NCI-H2171 treated with DMSO at 0.1 percent for 48 hours (cell line): ENCODE measurements around the gene ADAMTS12.

Experiments
- DNase-seq: peaks from one replicate; lab custom pipeline; 2025; lab: John Stamatoyannopoulos, UW

The ADAMTS12 gene

GRCh38 chr5:33649549-33650482, 242.0 kb downstream of the ADAMTS12 start:
- DNase-seq, result no peak

GRCh38 chr5:33641744-33642505, 249.9 kb downstream of the ADAMTS12 start:
- DNase-seq, result no peak

GRCh38 chr5:33639474-33639873, 252.3 kb downstream of the ADAMTS12 start:
- DNase-seq, result no peak

GRCh38 chr5:33637011-33637410, 254.8 kb downstream of the ADAMTS12 start:
- DNase-seq, result no peak

- DNase-seq, result no peak
Observed at GRCh38 chr5:33635582-33635981, 256.2 kb downstream of the ADAMTS12 start.

- no peak for DNase-seq
Observed at GRCh38 chr5:33633699-33634098, 258.1 kb downstream of the ADAMTS12 start.

- DNase-seq, result no peak
Observed at GRCh38 chr5:33631786-33632185, 260.0 kb downstream of the ADAMTS12 start.

GRCh38 chr5:33631139-33631538, 260.7 kb downstream of the ADAMTS12 start:
- DNase-seq, result no peak

GRCh38 chr5:33629999-33630398, 261.8 kb downstream of the ADAMTS12 start:
- no peak for DNase-seq

- no peak for DNase-seq
Observed at GRCh38 chr5:33628796-33629195, 263.0 kb downstream of the ADAMTS12 start.

GRCh38 chr5:33621514-33621913, 270.3 kb downstream of the ADAMTS12 start:
- DNase-seq, result no peak

GRCh38 chr5:33614039-33614438, 277.8 kb downstream of the ADAMTS12 start:
- no peak for DNase-seq

GRCh38 chr5:33612386-33612785, 279.4 kb downstream of the ADAMTS12 start:
- DNase-seq, result no peak

- no peak for DNase-seq
Observed at GRCh38 chr5:33611877-33612276, 279.9 kb downstream of the ADAMTS12 start.

- peak; percentile 52 for DNase-seq
Observed at GRCh38 chr5:33608344-33609041, 283.3 kb downstream of the ADAMTS12 start.

GRCh38 chr5:33604503-33604902, 287.3 kb downstream of the ADAMTS12 start:
- no peak for DNase-seq

GRCh38 chr5:33601881-33602280, 289.9 kb downstream of the ADAMTS12 start:
- DNase-seq, result no peak

GRCh38 chr5:33595303-33595702, 296.5 kb downstream of the ADAMTS12 start:
- no peak for DNase-seq

GRCh38 chr5:33594006-33594405, 297.8 kb downstream of the ADAMTS12 start:
- DNase-seq, result no peak

GRCh38 chr5:33592245-33592644, 299.5 kb downstream of the ADAMTS12 start:
- no peak for DNase-seq

GRCh38 chr5:33588654-33589372, 303.0 kb downstream of the ADAMTS12 start:
- DNase-seq, result peak; percentile 6

- no peak for DNase-seq
Observed at GRCh38 chr5:33583332-33583731, 308.5 kb downstream of the ADAMTS12 start.
